ENCODE data around the gene DPP7. TPM values are rescaled to one million over a fixed set of nuclear protein-coding genes. Genes with fewer than 3 reads are reported as not detected.
"Not testable (repeated sequence)": the region's sequence is repeated elsewhere in the genome, so short reads cannot be mapped to it uniquely, and the experiment has no call there.

Gene DPP7
- total RNA-seq, 1 experiment from 2014 or later: 51.6 TPM

- no peaks in the 10 kb centered on the region for H3K4me1 Mint-ChIP-seq (ENCODE audit: low read depth, unreplicated experiment)
- no peak overlapping the region for H3K27ac Mint-ChIP-seq (ENCODE audit: unreplicated experiment)
- CTCF ChIA-PET: interaction anchor here (0.7 kb wide), 1 partner anchor 83 kb away, joined by 3 read pairs; no protein-coding TSS in a partner anchor
- intact Hi-C loops (cut with micrococcal nuclease; ENCODE audit: unreplicated experiment): no loop called here
- no TSS peak for BruUV-seq (replicated peaks)
- no peaks in the 10 kb centered on the region for H3K36me3 Mint-ChIP-seq (ENCODE audit: insufficient read depth, unreplicated experiment)
- H3K4me3 Mint-ChIP-seq (ENCODE audit: low read depth, unreplicated experiment): no peak overlapping the region
- peaks cover 52% of the 10 kb centered on the region for H3K27me3 Mint-ChIP-seq (ENCODE audit: unreplicated experiment)
- no peak for TF ChIP-seq CTCF (IDR thresholded peaks at IDR 0.05; ENCODE audit: unreplicated experiment)
- no peak for DNase-seq
- H3K9me3 Mint-ChIP-seq (ENCODE audit: low read depth, unreplicated experiment): no peaks in the 10 kb centered on the region
Observed at GRCh38 chr9:137136881-137137607, 22.5 kb upstream of the DPP7 start.

GRCh38 chr9:137136261-137136880 is 21.8 kb upstream of the DPP7 start:
- no peak for TF ChIP-seq CTCF (IDR thresholded peaks at IDR 0.05; ENCODE audit: unreplicated experiment)
- no peaks in the 10 kb centered on the region for H3K9me3 Mint-ChIP-seq (ENCODE audit: low read depth, unreplicated experiment)
- no peak overlapping the region for H3K4me3 Mint-ChIP-seq (ENCODE audit: low read depth, unreplicated experiment)
- no peaks in the 10 kb centered on the region for H3K36me3 Mint-ChIP-seq (ENCODE audit: insufficient read depth, unreplicated experiment)
- CTCF ChIA-PET: interaction anchor here (0.7 kb wide), 1 partner anchor 84 kb away, joined by 3 read pairs; no protein-coding TSS in a partner anchor
- no TSS peak for BruUV-seq (replicated peaks)
- DNase-seq: no peak
- no peak overlapping the region for H3K27ac Mint-ChIP-seq (ENCODE audit: unreplicated experiment)
- no peaks in the 10 kb centered on the region for H3K4me1 Mint-ChIP-seq (ENCODE audit: low read depth, unreplicated experiment)
- peaks cover 45% of the 10 kb centered on the region for H3K27me3 Mint-ChIP-seq (ENCODE audit: unreplicated experiment)
- intact Hi-C loops (cut with micrococcal nuclease; ENCODE audit: unreplicated experiment): no loop called here

- peaks cover 34% of the 10 kb centered on the region for H3K27me3 Mint-ChIP-seq (ENCODE audit: unreplicated experiment)
- CTCF ChIA-PET; H3K9me3 Mint-ChIP-seq (ENCODE audit: low read depth, unreplicated experiment); BruUV-seq (replicated peaks); H3K36me3 Mint-ChIP-seq (ENCODE audit: insufficient read depth, unreplicated experiment); DNase-seq; H3K4me3 Mint-ChIP-seq (ENCODE audit: low read depth, unreplicated experiment); H3K4me1 Mint-ChIP-seq (ENCODE audit: low read depth, unreplicated experiment); intact Hi-C loops (cut with micrococcal nuclease; ENCODE audit: unreplicated experiment); H3K27ac Mint-ChIP-seq (ENCODE audit: unreplicated experiment): not testable (repeated sequence)
Observed at GRCh38 chr9:137135154-137135553, 20.6 kb upstream of the DPP7 start.

- H3K9me3 Mint-ChIP-seq (ENCODE audit: low read depth, unreplicated experiment): no peaks in the 10 kb centered on the region
- H3K27me3 Mint-ChIP-seq (ENCODE audit: unreplicated experiment): peaks cover 29% of the 10 kb centered on the region
- CTCF ChIA-PET: no interaction called here
- peaks cover 11% of the 10 kb centered on the region for H3K36me3 Mint-ChIP-seq (ENCODE audit: insufficient read depth, unreplicated experiment)
- no peak overlapping the region for H3K27ac Mint-ChIP-seq (ENCODE audit: unreplicated experiment)
- no peak overlapping the region for H3K4me3 Mint-ChIP-seq (ENCODE audit: low read depth, unreplicated experiment)
- BruUV-seq (replicated peaks): no TSS peak
- no peaks in the 10 kb centered on the region for H3K4me1 Mint-ChIP-seq (ENCODE audit: low read depth, unreplicated experiment)
- DNase-seq: no peak
- no peak for TF ChIP-seq CTCF (IDR thresholded peaks at IDR 0.05; ENCODE audit: unreplicated experiment)
- intact Hi-C loops (cut with micrococcal nuclease; ENCODE audit: unreplicated experiment): no loop called here
Observed at GRCh38 chr9:137134191-137134590, 19.7 kb upstream of the DPP7 start.

Measured in Calu3 (cell line).